Measurements from ENCODE around the gene PROS1. TPM values are rescaled to one million over a fixed set of nuclear protein-coding genes. Genes with fewer than 3 reads are reported as not detected.

Gene PROS1
- total RNA-seq, 2 experiments from 2014 or later, result not detected

- Histone ChIP-seq H3K9me3 (ENCODE audit: control insufficient read depth in 1 of 2, insufficient read depth in 1 of 2, low read length in 2 of 2) (no peaks in the 10 kb centered on the region), H3K36me3 (ENCODE audit: insufficient read depth, low read length) (no peaks in the 10 kb centered on the region), H3K4me1 (ENCODE audit: insufficient read depth, low read length) (no peaks in the 10 kb centered on the region), H3K27ac (ENCODE audit: low read depth in 1 of 2, low read length in 2 of 2) (no peak overlapping the region), H3K4me3 (ENCODE audit: low read length) (no peak overlapping the region), H3K27me3 (ENCODE audit: control insufficient read depth in 1 of 2, insufficient read depth in 2 of 2, low read length in 2 of 2) (no peaks in the 10 kb centered on the region)
- no peak overlapping the region for H3K4me3 Mint-ChIP-seq
- no peak for TF ChIP-seq CTCF (IDR thresholded peaks at IDR 0.05)
- no peaks in the 10 kb centered on the region for H3K36me3 Mint-ChIP-seq (ENCODE audit: low read depth)
- no peak overlapping the region for H3K27ac Mint-ChIP-seq
- DNase-seq, result no peak
- no peaks in the 10 kb centered on the region for H3K27me3 Mint-ChIP-seq
- POLR2A ChIA-PET, result no interaction called here
- H3K9me3 Mint-ChIP-seq, result no peaks in the 10 kb centered on the region
- CTCF ChIA-PET, result interaction anchor here (1.0 kb wide), 1 partner anchor 14 kb away, joined by 3 read pairs; no protein-coding TSS in a partner anchor
- peaks cover 23% of the 10 kb centered on the region for H3K4me1 Mint-ChIP-seq (ENCODE audit: low read depth)
- intact Hi-C loops (cut with DNase I, micrococcal nuclease), result loop anchor here in 1 of 2 experiments (10.0 kb wide), 1 partner anchor 235 kb away; no protein-coding TSS in a partner anchor
- no peak for ATAC-seq (ENCODE audit: poor library complexity)
Observed at GRCh38 chr3:94009608-94010007, 35.9 kb upstream of the PROS1 start.

- DNase-seq (no peak), ATAC-seq (ENCODE audit: poor library complexity) (no peak)
- Histone ChIP-seq H3K27ac (ENCODE audit: low read depth in 1 of 2, low read length in 2 of 2) (no peak overlapping the region), H3K9me3 (ENCODE audit: control insufficient read depth in 1 of 2, insufficient read depth in 1 of 2, low read length in 2 of 2) (no peaks in the 10 kb centered on the region), H3K4me1 (ENCODE audit: insufficient read depth, low read length) (no peaks in the 10 kb centered on the region), H3K36me3 (ENCODE audit: insufficient read depth, low read length) (no peaks in the 10 kb centered on the region), H3K27me3 (ENCODE audit: control insufficient read depth in 1 of 2, insufficient read depth in 2 of 2, low read length in 2 of 2) (no peaks in the 10 kb centered on the region), H3K4me3 (ENCODE audit: low read length) (no peak overlapping the region)
- CTCF ChIA-PET, result no interaction called here
- peaks cover 20% of the 10 kb centered on the region for H3K4me1 Mint-ChIP-seq (ENCODE audit: low read depth)
- POLR2A ChIA-PET, result no interaction called here
- H3K9me3 Mint-ChIP-seq, result no peaks in the 10 kb centered on the region
- intact Hi-C loops (cut with DNase I, micrococcal nuclease), result loop anchor here in 1 of 2 experiments (10.0 kb wide), 1 partner anchor 237 kb away; no protein-coding TSS in a partner anchor
- no peaks in the 10 kb centered on the region for H3K27me3 Mint-ChIP-seq
- H3K4me3 Mint-ChIP-seq, result no peak overlapping the region
- no peak for TF ChIP-seq CTCF (IDR thresholded peaks at IDR 0.05)
- no peak overlapping the region for H3K27ac Mint-ChIP-seq
- no peaks in the 10 kb centered on the region for H3K36me3 Mint-ChIP-seq (ENCODE audit: low read depth)
Observed at GRCh38 chr3:94008253-94008652, 34.6 kb upstream of the PROS1 start.

- intact Hi-C loops (cut with DNase I, micrococcal nuclease), result loop anchor here (1.0 to 10.0 kb wide), 2 partner anchors 65 to 240 kb away; no protein-coding TSS in a partner anchor
- TF ChIP-seq CTCF (IDR thresholded peaks at IDR 0.05), result peak; percentile 97
- H3K36me3 ChIP-seq (ENCODE audit: insufficient read depth, low read length), result no peaks in the 10 kb centered on the region
- ATAC-seq (ENCODE audit: poor library complexity) (peak; percentile 85), DNase-seq (peak in 3 of 14 experiments; percentile 67 to 74 (median 72))
- no peaks in the 10 kb centered on the region for H3K4me1 Mint-ChIP-seq (ENCODE audit: low read depth)
- H3K4me1 ChIP-seq (ENCODE audit: insufficient read depth, low read length), result no peaks in the 10 kb centered on the region
- H3K4me3 ChIP-seq (ENCODE audit: low read length), result peak overlapping the region; percentile 17
- no peak overlapping the region for H3K27ac ChIP-seq (ENCODE audit: low read depth in 1 of 2, low read length in 2 of 2)
- H3K9me3 Mint-ChIP-seq, result no peaks in the 10 kb centered on the region
- H3K27ac Mint-ChIP-seq, result no peak overlapping the region
- H3K4me3 Mint-ChIP-seq, result peak overlapping the region; percentile 81
- no peaks in the 10 kb centered on the region for H3K9me3 ChIP-seq (ENCODE audit: control insufficient read depth in 1 of 2, insufficient read depth in 1 of 2, low read length in 2 of 2)
- CTCF ChIA-PET, result interaction anchor here (0.8 to 1.2 kb wide), 4 partner anchors 23 to 101 kb away, joined by 3 to 4 read pairs (median 4); partner anchors contain the start of genes DHFR2 and NSUN3
- no peaks in the 10 kb centered on the region for H3K27me3 ChIP-seq (ENCODE audit: control insufficient read depth in 1 of 2, insufficient read depth in 2 of 2, low read length in 2 of 2)
- POLR2A ChIA-PET, result interaction anchor here (0.7 kb wide), 1 partner anchor 58 kb away, joined by 4 read pairs; the partner anchor contains the start of genes DHFR2 and NSUN3
- no peaks in the 10 kb centered on the region for H3K27me3 Mint-ChIP-seq
- H3K36me3 Mint-ChIP-seq (ENCODE audit: low read depth), result no peaks in the 10 kb centered on the region
Observed at GRCh38 chr3:94004301-94004910, 30.7 kb upstream of the PROS1 start.
